GM19324 (cell line): Measurements from ENCODE around the gene ZNF610.
"Not testable (repeated sequence)": the region's sequence is repeated elsewhere in the genome, so short reads cannot be mapped to it uniquely, and the experiment has no call there.

Experiments
- ATAC-seq: cut with Tn5 transposase; IDR thresholded peaks from one replicate; pipeline ENCODE4 v1.9.1; 2021; ENCODE audit warnings: mild to moderate bottlenecking, moderate library complexity; ENCODE audit not compliant: unreplicated experiment, low FRiP score

ZNF610 gene

GRCh38 chr19:52336117-52336790, at the start of gene ZNF610:
ZNF610 (plus strand) TSS chr19:52336243; CDS start chr19:52349173, 12,930 bp downstream.
- ATAC-seq: no peak

DNA sequence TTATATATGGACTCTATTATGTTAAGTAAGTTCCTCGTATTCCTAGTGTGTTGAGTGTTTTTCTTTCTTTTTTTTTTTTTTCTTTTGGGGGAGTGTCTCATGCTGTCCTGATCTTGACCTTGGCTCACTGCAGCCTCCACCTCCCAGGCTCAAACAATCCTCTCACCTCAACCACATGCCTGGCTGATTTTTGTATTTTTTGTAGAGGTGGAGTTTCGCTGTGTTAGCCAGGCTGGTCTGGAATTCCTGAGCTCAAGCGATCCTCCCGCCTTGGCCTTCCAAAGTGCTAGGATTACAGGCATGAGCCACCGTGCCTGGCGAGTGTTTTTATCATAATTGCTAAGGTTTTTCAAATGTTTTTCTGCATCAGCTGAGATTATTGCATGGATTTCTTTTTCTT, 49.8 kb upstream of the ZNF610 start:
- no peak for ATAC-seq

DNA sequence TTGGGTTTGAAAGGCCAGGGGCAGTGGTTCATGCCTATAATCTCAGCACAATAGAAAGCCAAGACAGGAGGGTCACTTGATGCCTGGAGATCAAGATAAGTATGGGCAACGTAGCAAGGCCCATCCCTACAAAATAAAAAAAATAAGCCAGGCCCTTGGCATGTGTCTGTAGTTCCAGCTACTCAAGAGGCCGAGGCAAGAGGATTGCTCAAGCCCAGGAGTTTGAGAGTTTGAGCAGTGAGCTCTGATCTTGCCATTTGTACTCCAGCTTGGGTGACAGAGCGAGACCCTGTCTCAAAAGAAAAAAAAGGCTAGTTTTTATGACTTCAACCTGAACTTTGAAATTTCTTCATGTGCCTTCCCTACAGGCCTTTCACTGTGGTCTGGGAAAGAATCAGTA, 44.3 kb upstream of the ZNF610 start:
- no peak for ATAC-seq

DNA sequence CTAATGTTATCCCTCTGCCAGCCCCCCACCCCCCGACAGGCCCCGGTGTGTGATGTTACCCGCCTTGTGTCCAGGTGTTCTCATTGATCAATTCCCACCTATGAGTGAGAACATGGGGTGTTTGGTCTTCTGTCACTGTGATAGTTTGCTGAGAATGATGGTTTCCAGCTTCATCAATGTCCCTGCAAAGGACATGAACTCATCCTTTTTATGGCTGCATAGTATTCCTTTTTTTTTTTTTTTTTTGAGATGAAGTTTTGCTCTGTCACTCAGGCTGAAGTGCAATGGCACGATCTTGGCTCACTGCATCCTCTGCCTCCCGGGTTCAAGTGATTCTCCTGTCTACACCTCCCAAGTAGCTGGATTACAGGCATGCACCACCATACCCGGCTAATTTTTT, 43.1 kb upstream of the ZNF610 start:
- ATAC-seq: not testable (repeated sequence)

- ATAC-seq: no peak
These were observed 39.7 kb upstream of the ZNF610 start for GRCh38 chr19:52296400-52296772.

- peak; percentile 67 for ATAC-seq
These were observed 39.1 kb upstream of the ZNF610 start, which contains the start of gene ZNF480 for GRCh38 chr19:52296773-52297600. ZNF480 (plus strand) TSS chr19:52297169; CDS start chr19:52300413, 3,244 bp downstream.

DNA sequence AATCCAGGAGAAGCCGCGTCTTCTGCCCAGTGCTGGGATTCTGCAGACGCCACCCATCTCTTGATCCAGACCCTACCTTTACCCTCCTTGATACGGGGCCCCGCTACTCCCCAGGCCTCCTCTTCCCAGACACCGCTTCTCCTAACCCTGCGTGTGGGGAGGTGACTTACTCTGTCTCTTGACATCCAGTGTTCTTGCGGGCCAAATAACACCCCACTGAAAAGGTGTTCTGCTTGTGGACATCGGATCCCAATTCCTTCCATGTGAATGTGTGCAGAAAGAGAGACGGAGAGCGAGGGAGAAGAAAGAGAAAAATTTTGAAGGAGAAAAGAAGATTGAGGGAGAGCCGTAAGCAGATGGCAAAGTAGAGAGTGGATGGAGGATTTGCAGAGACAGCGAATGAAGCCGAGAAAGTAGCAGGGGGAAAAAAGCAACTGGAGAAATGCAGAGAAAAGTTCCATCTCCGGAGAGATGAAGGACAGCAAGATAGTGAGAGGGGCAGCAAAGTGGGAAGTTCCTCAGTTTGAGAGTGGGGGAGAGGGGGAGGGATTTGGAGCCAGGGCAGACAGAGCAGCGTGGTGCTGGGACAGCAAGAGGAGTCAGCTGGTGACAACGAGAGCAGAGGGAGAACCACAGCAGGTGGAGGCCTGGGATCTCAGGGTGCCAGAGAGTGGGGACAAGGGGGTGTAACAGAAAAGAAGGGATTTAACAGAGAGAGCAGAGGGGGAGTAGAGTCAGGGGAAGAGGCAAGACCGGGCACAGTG, 38.3 kb upstream of the ZNF610 start:
- no peak for ATAC-seq

DNA sequence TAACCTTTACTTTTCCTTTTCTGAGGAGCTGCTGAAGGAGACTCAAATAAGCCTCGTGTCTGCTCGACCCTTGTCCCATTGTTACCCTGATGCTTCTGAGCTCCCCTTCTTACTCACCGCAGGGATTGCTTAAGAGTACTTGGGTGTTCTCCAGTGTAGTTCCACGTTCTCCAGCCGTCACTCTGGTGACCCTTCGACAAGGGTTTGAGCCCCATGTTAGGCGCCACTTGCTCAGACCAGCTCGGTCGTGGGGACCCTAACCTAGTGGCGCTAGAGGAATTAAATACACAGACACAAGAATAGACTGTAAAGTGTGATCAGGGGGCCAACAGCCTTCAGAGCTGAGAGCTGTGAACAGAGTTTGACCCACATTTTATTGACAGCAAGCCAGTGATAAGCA, 28.8 kb upstream of the ZNF610 start:
- no peak for ATAC-seq

- no peak for ATAC-seq
These were observed 13.6 kb upstream of the ZNF610 start for GRCh38 chr19:52322429-52322828.

GRCh38 chr19:52331757-52332156, 4.3 kb upstream of the ZNF610 start:
- no peak for ATAC-seq

DNA sequence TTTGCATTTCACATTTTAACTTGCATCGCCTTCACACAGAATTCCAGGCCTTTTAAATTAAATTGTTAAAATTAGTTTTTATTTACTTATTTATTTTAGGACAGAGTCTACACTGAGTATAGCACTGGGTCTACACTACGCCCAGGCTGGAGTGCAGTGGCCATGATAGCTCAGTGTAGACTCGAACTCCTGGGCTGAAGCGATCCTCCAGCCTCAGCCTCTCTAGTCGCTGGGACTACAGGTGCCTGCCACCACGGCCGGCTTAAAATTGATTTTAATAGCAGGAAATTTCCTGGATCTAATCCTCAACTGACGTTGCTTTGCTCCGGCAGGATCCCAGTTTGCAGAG, 301 bp upstream of the ZNF610 start:
- no peak for ATAC-seq

- no peak for ATAC-seq
These were observed 843 bp downstream of the ZNF610 start for GRCh38 chr19:52336791-52337381.

DNA sequence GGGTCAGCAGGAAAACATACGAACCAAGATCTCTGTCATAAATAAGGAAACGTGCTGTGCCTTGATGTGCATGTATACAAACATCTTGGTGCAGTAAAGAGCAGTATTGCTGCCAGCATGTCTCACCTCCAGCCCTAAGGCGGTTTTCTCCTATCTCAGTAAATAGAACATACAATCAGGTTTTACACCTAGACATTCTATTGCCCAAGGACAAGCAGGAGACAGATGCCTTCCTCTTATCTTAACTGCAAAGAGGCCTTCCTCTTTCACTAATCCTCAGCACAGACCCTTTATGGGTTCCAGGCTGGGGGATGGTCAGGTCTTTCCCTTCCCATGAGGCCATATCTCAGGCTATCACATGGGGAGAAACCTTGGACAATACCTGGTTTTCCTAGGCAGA, 3.0 kb downstream of the ZNF610 start:
- not testable (repeated sequence) for ATAC-seq

DNA sequence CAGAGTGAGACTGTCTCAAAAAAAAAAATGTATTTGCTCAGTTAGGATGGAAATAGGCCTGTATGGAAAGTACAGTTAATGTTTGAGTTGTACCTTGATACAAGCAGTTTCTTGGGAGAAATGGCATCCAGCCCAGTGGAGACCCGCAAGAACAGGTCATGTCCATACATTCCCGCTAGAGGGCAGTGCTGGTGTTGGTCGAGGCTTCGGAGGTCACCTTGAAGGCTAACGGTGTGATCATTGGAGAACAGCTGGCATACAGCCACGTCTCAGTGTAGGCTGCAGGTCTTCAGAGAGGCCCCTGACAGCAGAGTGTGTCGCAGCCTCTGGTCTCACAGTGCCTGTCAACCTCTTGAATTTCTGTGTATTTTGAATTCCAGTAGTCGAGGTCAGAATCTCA, 7.5 kb downstream of the ZNF610 start:
- no peak for ATAC-seq

- ATAC-seq: no peak
These were observed 9.1 kb downstream of the ZNF610 start for GRCh38 chr19:52345162-52345561.

GRCh38 chr19:52351512-52351911, 15.5 kb downstream of the ZNF610 start:
- ATAC-seq: no peak

DNA sequence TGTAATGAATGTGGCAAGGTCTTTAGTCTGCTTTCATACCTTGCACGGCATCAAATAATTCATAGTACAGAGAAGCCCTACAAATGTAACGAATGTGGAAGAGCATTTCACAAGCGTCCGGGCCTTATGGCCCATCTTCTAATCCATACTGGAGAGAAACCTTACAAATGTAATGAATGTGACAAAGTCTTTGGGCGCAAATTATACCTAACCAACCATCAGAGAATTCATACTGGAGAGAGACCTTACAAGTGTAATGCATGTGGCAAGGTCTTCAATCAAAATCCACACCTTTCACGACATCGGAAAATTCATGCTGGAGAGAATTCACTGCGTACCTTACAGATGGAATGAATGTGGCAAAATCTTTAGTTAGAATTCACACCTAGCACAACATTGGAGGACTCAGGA, 30.4 kb downstream of the ZNF610 start:
- ATAC-seq: no peak

DNA sequence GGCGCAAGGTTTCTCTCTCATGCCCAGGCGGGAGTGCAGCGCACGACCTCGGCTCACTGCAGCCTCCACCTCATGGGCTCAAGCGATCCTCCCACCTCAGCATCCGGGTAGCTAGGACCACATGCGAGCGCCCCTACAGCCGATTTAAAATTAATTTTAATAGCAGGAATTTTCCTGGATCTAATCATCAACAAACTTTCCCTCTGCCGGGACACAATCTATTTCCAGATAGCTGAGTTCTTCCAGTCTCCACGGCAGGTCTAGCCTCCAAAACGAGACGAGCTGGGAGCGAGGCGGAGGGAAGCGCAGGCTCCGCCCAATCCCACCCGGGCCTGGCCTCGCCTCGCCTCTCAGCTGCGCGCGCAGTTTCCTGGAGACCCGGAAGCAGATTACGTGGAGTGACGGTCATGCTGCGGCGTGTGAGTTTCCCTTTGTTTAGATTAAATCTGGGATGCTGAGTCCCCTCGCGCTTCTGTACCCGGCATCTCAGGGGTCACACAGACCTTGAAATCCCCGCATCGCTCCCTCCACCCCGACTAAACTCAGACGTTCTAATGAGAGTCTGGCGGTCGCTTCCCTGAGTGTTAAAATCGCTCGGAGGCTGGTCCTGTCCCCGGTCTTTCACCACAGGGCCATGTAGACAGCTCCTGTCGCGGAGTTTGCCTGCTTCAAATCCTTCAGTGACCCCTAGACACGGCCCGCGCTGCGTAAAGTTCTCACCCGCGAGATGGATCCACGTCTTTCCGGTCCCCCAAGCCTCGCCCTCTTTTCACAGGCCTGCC, 33.7 kb downstream of the ZNF610 start, which contains the start of gene ZNF880:
Gene ZNF880, plus strand, starts transcription at position 365 of the 782 bp plus-strand sequence. Its CDS starts 43 bp downstream, at position 408.
- ATAC-seq: no peak

GRCh38 chr19:52370341-52370710, 34.3 kb downstream of the ZNF610 start:
- ATAC-seq: no peak

- ATAC-seq: no peak
These were observed 55.1 kb downstream of the ZNF610 start for GRCh38 chr19:52391135-52391534.
